ENCODE measurements around the gene HLA-DPB1.

HLA-DPB1 gene

DNA sequence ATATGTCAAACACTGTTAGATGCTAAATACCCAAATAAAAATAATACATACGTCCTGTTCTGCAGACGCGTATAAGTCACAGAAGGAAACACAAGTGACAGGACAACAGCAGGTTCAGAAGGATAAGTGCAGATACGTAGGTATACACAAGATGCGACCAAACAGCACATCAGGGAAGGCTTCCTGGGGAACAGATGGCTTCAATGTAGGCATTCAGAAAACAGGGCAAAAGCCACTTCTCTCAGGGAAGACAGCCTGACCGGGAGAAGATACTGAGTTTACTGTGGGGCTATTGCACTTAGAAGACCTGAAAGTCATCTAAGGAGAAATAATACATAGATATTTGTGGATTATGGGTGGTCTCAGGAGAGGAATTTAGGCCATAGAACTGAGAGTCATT lies 4.2 kb upstream of the HLA-DPB1 start:
- no peak for DNase-seq (ENCODE audit: low read depth)
- TF ChIP-seq, protein P1, sequence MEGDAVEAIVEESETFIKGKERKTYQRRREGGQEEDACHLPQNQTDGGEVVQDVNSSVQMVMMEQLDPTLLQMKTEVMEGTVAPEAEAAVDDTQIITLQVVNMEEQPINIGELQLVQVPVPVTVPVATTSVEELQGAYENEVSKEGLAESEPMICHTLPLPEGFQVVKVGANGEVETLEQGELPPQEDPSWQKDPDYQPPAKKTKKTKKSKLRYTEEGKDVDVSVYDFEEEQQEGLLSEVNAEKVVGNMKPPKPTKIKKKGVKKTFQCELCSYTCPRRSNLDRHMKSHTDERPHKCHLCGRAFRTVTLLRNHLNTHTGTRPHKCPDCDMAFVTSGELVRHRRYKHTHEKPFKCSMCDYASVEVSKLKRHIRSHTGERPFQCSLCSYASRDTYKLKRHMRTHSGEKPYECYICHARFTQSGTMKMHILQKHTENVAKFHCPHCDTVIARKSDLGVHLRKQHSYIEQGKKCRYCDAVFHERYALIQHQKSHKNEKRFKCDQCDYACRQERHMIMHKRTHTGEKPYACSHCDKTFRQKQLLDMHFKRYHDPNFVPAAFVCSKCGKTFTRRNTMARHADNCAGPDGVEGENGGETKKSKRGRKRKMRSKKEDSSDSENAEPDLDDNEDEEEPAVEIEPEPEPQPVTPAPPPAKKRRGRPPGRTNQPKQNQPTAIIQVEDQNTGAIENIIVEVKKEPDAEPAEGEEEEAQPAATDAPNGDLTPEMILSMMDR (IDR thresholded peaks at IDR 0.05; ENCODE audit: insufficient read depth, low read depth, low read length, missing control alignments), result no peak
- no peak overlapping the region for H3K4me3 ChIP-seq (ENCODE audit: low read length)

DNA sequence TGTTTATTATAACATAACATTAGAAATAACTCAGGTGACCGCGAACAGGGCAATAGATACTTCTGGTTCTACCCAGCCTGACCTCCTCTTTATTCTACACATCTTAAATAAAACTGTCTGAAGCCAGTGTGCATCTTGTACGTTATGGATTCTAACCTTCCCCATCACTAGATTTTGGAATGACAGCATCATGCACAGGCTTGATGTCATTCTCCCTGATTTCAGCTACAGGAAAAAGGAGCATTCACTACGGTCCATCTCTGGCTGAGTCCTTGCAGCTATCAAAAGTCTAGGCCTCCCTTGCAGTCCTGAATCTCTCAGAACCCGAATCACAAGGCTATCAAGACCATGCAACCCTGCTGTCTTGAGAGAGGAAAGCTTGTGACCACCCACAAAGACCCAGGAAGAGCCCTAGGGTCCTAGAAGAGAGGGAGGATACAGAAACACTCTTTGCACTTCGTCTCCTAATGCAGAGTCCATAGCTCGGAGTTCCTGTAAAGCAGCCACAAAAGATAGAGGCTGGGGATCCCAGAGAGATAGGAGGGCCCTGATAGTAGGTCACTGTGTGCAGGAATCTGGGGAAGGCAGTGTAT lies 3.2 kb upstream of the HLA-DPB1 start:
- TF ChIP-seq, protein P1 (IDR thresholded peaks at IDR 0.05; ENCODE audit: insufficient read depth, low read depth, low read length, missing control alignments), result no peak
- no peak overlapping the region for H3K4me3 ChIP-seq (ENCODE audit: low read length)
- DNase-seq (ENCODE audit: low read depth), result no peak

DNA sequence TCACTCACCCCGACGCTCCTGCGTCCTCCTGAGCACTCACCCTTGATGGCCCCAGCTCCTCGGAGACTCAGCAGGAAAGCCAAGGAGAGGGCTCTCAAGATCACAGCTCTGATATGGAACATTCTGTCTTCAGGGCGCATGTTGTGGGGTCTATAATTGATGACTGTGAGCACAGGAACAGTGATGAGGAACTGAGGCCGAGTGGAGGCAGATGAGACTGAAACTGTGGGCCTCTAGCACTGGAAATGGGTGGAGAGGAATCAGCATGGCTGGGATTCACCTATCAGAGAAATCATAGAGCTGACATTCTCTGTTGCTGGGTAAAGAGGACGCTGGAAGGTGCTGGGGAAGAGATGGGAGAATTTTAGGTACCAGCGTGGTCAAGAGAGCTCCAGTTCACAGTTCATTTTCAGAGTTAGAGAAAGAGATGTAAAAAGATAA lies 2.3 kb upstream of the HLA-DPB1 start, which contains the start of gene HLA-DPA1:
Gene HLA-DPA1, minus strand, starts transcription at position 219 of the 441 bp plus-strand sequence.
- DNase-seq (ENCODE audit: low read depth), result peak; percentile 39
- TF ChIP-seq, protein P1 (IDR thresholded peaks at IDR 0.05; ENCODE audit: insufficient read depth, low read depth, low read length, missing control alignments), result no peak
- H3K4me3 ChIP-seq (ENCODE audit: low read length), result no peak within 1 kb of the TSS

DNA sequence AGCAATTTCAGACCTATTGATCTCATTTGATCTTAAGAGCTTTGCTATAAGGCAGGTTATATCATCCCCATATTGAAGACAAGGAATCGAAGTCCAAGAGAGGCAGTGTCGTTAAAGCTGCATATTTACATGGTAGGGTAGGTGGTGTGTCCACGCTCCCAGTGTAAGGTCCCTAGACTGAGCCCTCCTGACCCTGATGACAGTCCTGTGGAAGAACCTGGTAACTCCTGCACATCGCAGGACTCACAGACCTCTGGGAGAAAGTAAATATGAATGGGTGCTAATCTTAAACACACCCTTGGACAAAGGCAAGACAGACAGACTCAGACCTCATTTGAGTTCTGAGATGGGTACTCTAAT lies 602 bp upstream of the HLA-DPB1 start:
- TF ChIP-seq, protein P1 (IDR thresholded peaks at IDR 0.05; ENCODE audit: insufficient read depth, low read depth, low read length, missing control alignments), result no peak
- no peak overlapping the region for H3K4me3 ChIP-seq (ENCODE audit: low read length)
- no peak for DNase-seq (ENCODE audit: low read depth)

DNA sequence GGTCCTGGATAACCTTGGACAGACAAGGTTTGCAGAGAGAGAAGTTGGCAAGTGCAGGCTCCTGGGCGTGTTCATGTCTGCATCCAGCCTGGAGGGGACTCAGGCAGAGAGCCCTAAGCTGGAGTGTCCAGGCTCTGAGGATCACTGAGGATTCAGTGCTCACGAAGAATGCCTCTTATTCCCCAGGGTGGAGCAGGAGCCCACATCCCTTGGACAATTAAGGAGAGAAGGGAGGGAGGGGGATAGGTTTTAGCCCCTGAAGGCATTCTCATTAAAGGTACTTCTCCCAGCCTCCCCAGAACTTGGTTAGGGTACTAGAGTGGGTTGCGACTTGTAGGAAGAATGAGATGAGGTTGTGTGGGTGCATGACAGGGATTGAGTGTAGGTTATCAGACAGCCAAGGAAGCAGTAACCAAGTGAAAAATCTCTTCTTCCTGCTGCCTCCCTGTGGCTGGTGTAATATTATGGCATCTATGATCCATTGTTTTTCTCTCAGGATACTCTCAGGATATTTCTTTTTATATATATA lies 680 bp downstream of the HLA-DPB1 start:
- DNase-seq (ENCODE audit: low read depth), result no peak
- TF ChIP-seq, protein P1 (IDR thresholded peaks at IDR 0.05; ENCODE audit: insufficient read depth, low read depth, low read length, missing control alignments), result no peak
- no peak overlapping the region for H3K4me3 ChIP-seq (ENCODE audit: low read length)

DNA sequence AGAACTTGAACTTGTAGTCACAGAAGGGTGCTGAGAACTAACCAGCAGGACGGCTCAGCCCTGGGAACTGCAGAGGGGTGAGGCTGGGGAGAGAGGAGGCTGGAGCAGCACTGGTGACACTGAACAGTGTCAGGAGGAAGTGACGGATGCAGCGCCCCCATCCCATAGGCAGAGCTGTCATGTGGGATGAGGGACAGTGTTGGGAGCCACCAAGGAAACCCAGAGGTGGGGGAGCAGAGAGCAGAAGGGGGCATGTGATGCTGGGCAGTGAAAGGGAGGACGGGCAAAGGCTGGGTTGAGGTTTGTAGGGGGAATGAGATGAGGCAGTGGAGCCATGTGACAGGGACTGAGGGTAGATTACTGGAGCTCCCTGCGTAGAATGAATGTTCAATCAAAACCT lies 2.1 kb downstream of the HLA-DPB1 start:
- H3K4me3 ChIP-seq (ENCODE audit: low read length), result no peak overlapping the region
- TF ChIP-seq, protein P1 (IDR thresholded peaks at IDR 0.05; ENCODE audit: insufficient read depth, low read depth, low read length, missing control alignments), result no peak
- DNase-seq (ENCODE audit: low read depth), result no peak

DNA sequence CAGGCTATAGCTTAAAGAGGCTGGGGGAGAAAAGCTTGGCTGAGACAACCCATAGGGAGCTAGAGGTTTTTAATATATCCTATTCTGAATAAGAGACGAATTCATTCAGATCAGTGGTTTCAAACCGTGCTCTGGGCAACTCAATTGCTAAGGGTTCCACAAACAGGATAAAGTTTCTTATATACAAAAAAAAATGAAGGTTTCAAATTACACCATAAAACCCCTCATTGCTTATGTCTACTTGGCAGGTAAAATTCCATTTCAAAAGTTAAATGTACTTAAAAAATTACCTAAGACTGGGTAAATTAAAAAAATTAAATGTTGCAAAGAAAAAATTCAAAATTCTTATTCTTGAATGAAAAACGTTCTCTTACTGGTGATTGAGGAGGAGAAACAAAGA lies 2.7 kb downstream of the HLA-DPB1 start:
- DNase-seq (ENCODE audit: low read depth), result no peak
- TF ChIP-seq, protein P1 (IDR thresholded peaks at IDR 0.05; ENCODE audit: insufficient read depth, low read depth, low read length, missing control alignments), result no peak
- H3K4me3 ChIP-seq (ENCODE audit: low read length), result no peak overlapping the region
